H1 (cell line): ENCODE measurements around the gene TBK1. TPM values are rescaled to one million over a fixed set of nuclear protein-coding genes. Genes with fewer than 3 reads are reported as not detected.

Source experiments
- BRCA1 ChIP-seq: IDR thresholded peaks from 2 replicates; pipeline ENCODE4 v1.6.1; 2012; ENCODE audit warnings: low read depth, low read length, improper control_type of control experiment
- JUN ChIP-seq: IDR thresholded peaks from 2 replicates; pipeline ENCODE4 v1.6.1; 2011; ENCODE audit warnings: low read depth, mild to moderate bottlenecking, improper control_type of control experiment, low read length
- KDM4A ChIP-seq: IDR thresholded peaks from one replicate; pipeline ENCODE4 v1.7.1; 2012; ENCODE audit warnings: low read depth, mild to moderate bottlenecking, moderate library complexity, low read length, inconsistent platforms; ENCODE audit not compliant: severe bottlenecking
- NANOG ChIP-seq: IDR thresholded peaks from 2 replicates; pipeline ENCODE4 v1.6.1; 2011; ENCODE audit warnings: low read length, low read depth, mild to moderate bottlenecking, inconsistent platforms; ENCODE audit not compliant: insufficient read depth, poor library complexity, severe bottlenecking
- POU5F1 ChIP-seq: IDR thresholded peaks from 2 replicates; pipeline ENCODE4 v1.6.1; 2011; ENCODE audit warnings: low read depth, mild to moderate bottlenecking, low read length, moderate library complexity
- SIX5 ChIP-seq: IDR thresholded peaks from 2 replicates; pipeline ENCODE4 v1.6.1; 2011; ENCODE audit warnings: mild to moderate bottlenecking, low read depth, low read length
- polyA plus RNA-seq, 7 experiments: library from polyadenylated mRNA; depleted of rRNA in 3 of 7; stranded (reverse) in 5 of 7; unstranded in 2 of 7; fragments of >200 nt in 5 of 7; fragments of 200-250 nt in 2 of 7; gene quantifications; 1 replicate in 5 of 7; 2 replicates in 1 of 7; 4 replicates in 1 of 7; pipeline versions ENCODE4 v1.2.1 to v1.2.3, GENCODE V29; 2011 to 2013; ENCODE audit warnings: missing spikeins in 2 of 7, mixed read lengths in 2 of 7
- total RNA-seq: library from RNA; stranded (reverse); fragmentation: NEBNext Ultra II Directional; extraction: Animal tissue kit (Norgen Biotek cat#: 25700); gene quantifications from 2 replicates; pipeline ENCODE4 v1.2.1, GENCODE V29; 2021
- TF ChIP-seq, protein P1 (sequence below): fragments of 300-600 bp; sonication (generic); IDR thresholded peaks from 2 replicates; pipeline ENCODE4 v1.7.1; 2012; ENCODE audit warnings: low read length, moderate library complexity, mild to moderate bottlenecking, inconsistent platforms; ENCODE audit not compliant: insufficient replicate concordance

The TBK1 gene
- total and polyA plus RNA-seq, 2 of the 8 experiments (the other 6 are each of a cell fraction or from before 2014, with no cell fraction given): 5.3 to 20.4 TPM

- TF ChIP-seq, protein P1, sequence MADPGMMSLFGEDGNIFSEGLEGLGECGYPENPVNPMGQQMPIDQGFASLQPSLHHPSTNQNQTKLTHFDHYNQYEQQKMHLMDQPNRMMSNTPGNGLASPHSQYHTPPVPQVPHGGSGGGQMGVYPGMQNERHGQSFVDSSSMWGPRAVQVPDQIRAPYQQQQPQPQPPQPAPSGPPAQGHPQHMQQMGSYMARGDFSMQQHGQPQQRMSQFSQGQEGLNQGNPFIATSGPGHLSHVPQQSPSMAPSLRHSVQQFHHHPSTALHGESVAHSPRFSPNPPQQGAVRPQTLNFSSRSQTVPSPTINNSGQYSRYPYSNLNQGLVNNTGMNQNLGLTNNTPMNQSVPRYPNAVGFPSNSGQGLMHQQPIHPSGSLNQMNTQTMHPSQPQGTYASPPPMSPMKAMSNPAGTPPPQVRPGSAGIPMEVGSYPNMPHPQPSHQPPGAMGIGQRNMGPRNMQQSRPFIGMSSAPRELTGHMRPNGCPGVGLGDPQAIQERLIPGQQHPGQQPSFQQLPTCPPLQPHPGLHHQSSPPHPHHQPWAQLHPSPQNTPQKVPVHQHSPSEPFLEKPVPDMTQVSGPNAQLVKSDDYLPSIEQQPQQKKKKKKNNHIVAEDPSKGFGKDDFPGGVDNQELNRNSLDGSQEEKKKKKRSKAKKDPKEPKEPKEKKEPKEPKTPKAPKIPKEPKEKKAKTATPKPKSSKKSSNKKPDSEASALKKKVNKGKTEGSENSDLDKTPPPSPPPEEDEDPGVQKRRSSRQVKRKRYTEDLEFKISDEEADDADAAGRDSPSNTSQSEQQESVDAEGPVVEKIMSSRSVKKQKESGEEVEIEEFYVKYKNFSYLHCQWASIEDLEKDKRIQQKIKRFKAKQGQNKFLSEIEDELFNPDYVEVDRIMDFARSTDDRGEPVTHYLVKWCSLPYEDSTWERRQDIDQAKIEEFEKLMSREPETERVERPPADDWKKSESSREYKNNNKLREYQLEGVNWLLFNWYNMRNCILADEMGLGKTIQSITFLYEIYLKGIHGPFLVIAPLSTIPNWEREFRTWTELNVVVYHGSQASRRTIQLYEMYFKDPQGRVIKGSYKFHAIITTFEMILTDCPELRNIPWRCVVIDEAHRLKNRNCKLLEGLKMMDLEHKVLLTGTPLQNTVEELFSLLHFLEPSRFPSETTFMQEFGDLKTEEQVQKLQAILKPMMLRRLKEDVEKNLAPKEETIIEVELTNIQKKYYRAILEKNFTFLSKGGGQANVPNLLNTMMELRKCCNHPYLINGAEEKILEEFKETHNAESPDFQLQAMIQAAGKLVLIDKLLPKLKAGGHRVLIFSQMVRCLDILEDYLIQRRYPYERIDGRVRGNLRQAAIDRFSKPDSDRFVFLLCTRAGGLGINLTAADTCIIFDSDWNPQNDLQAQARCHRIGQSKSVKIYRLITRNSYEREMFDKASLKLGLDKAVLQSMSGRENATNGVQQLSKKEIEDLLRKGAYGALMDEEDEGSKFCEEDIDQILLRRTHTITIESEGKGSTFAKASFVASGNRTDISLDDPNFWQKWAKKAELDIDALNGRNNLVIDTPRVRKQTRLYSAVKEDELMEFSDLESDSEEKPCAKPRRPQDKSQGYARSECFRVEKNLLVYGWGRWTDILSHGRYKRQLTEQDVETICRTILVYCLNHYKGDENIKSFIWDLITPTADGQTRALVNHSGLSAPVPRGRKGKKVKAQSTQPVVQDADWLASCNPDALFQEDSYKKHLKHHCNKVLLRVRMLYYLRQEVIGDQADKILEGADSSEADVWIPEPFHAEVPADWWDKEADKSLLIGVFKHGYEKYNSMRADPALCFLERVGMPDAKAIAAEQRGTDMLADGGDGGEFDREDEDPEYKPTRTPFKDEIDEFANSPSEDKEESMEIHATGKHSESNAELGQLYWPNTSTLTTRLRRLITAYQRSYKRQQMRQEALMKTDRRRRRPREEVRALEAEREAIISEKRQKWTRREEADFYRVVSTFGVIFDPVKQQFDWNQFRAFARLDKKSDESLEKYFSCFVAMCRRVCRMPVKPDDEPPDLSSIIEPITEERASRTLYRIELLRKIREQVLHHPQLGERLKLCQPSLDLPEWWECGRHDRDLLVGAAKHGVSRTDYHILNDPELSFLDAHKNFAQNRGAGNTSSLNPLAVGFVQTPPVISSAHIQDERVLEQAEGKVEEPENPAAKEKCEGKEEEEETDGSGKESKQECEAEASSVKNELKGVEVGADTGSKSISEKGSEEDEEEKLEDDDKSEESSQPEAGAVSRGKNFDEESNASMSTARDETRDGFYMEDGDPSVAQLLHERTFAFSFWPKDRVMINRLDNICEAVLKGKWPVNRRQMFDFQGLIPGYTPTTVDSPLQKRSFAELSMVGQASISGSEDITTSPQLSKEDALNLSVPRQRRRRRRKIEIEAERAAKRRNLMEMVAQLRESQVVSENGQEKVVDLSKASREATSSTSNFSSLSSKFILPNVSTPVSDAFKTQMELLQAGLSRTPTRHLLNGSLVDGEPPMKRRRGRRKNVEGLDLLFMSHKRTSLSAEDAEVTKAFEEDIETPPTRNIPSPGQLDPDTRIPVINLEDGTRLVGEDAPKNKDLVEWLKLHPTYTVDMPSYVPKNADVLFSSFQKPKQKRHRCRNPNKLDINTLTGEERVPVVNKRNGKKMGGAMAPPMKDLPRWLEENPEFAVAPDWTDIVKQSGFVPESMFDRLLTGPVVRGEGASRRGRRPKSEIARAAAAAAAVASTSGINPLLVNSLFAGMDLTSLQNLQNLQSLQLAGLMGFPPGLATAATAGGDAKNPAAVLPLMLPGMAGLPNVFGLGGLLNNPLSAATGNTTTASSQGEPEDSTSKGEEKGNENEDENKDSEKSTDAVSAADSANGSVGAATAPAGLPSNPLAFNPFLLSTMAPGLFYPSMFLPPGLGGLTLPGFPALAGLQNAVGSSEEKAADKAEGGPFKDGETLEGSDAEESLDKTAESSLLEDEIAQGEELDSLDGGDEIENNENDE: no peak
- TF ChIP-seq NANOG (no peak), SIX5 (no peak), POU5F1 (no peak), KDM4A (no peak), JUN (no peak), BRCA1 (no peak)
These were observed 45.6 kb downstream of the TBK1 start (continued) for GRCh38 chr12:64497484-64497883.
